Measurements from ENCODE around the gene XRCC4.
"Not testable (repeated sequence)": the region's sequence is repeated elsewhere in the genome, so short reads cannot be mapped to it uniquely, and the experiment has no call there.

XRCC4 gene

DNA sequence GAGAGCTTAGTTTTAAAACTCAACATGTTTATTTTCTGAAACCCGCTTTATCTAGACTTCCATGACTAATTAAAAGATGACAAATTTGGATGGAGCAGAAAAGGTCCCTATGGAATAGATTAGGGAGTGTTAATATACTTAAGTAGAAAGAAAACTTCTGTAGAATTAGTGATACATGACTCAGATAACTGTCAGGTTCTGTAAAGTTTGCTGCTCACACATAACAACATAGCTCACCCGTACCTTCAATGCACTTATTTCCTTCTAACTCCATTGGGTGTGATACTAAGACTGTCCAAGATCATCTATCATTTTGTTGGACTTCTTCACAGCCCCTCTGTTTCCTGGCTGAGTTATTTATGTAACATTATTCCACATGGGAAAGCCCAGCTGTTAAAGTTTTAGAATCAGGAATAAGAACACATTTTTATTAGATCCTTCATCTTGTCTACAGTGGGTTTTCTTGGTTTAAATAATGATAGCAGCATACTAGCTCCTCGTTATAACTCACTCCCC, 27.9 kb upstream of the XRCC4 start:
- H3K4me3 ChIP-seq (ENCODE audit: low read length) = no peak overlapping the region
- no peaks in the 10 kb centered on the region for H3K4me1 ChIP-seq (ENCODE audit: insufficient read depth, low read length)
- no peaks in the 10 kb centered on the region for H3K9me3 ChIP-seq (ENCODE audit: low read length)
- peaks cover 32% of the 10 kb centered on the region for H3K36me3 ChIP-seq (ENCODE audit: insufficient read depth, low read length)
- no peak overlapping the region for H2AFZ ChIP-seq (ENCODE audit: low read depth, low read length)
- no peaks in the 10 kb centered on the region for H3K27me3 ChIP-seq (ENCODE audit: insufficient read depth, low read length)

DNA sequence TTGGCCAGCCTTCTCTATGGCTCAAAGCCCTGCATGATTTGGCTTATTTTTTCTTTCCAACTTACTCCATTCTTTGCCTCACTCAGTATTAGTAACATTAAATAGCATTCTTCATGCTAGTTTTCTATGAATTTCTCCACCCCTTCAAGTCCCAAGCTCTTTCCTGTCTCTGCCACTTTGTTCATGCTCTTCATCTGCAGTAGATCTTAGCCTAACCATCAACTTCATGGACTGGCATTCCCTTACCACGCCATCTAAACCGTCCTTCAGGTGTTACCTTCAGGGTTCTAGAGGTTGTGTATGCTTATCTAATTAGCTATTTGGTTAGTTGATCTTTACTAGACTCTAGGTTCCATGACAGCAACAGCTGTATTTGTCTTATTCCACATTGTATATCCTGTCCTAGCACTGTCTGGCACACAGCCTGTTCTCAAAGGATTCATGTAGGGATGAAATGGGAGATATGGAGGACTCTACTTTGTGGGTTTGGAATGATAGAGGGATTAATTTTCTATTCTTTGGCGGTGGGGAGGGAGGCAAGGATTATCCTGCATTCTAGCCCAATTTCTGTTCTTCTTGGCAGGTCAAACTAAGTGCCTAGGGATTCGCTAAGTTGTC, 26.5 kb upstream of the XRCC4 start:
- no peaks in the 10 kb centered on the region for H3K4me1 ChIP-seq (ENCODE audit: insufficient read depth, low read length)
- peaks cover 42% of the 10 kb centered on the region for H3K36me3 ChIP-seq (ENCODE audit: insufficient read depth, low read length)
- no peaks in the 10 kb centered on the region for H3K9me3 ChIP-seq (ENCODE audit: low read length)
- no peaks in the 10 kb centered on the region for H3K27me3 ChIP-seq (ENCODE audit: insufficient read depth, low read length)
- H3K4me3 ChIP-seq (ENCODE audit: low read length) = no peak overlapping the region
- H2AFZ ChIP-seq (ENCODE audit: low read depth, low read length) = no peak overlapping the region

DNA sequence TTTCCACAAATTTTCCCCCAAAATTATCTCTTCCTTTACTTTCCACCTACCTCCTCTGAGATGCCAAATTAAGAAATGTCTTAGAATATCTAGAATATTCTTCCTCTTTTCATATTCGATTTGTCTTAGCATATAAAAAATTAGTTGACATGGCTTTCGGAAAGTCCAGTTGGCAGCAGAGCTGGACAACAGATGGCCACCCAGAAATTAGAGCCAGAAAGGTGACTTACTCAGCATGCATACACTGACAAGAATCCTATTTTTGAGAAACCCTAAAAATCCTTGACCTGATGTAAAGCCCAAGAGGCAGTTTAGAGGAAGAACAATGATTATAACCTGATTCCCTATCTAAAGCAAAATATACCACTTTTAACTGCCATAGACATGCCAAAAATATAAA, 22.2 kb upstream of the XRCC4 start:
- Histone ChIP-seq H3K4me3 (ENCODE audit: low read length) (no peak overlapping the region), H3K27me3 (ENCODE audit: insufficient read depth, low read length) (no peaks in the 10 kb centered on the region), H2AFZ (ENCODE audit: low read depth, low read length) (no peak overlapping the region), H3K36me3 (ENCODE audit: insufficient read depth, low read length) (peaks cover 69% of the 10 kb centered on the region), H3K9me3 (ENCODE audit: low read length) (no peaks in the 10 kb centered on the region), H3K4me1 (ENCODE audit: insufficient read depth, low read length) (no peaks in the 10 kb centered on the region)

DNA sequence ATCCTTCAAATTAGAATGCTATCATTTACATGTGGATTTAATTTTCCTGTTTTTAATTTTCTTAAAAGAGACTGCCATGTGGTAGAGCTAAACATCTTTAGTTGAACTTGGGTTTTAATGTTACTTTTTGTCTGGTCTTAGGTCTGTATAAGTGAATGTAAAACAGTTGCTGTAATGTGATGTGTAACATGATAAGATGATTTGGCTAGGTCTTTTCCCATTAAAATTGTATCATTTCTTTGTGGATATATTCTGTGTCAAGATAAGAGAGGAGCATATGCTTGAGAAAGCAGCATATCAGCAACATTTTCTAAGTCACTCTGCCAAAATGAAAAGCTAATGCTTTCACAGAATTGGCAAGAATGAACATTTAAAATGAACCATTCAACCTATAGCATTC, 18.6 kb upstream of the XRCC4 start:
- Histone ChIP-seq H3K27me3 (ENCODE audit: insufficient read depth, low read length) (no peaks in the 10 kb centered on the region), H3K4me3 (ENCODE audit: low read length) (no peak overlapping the region), H3K9me3 (ENCODE audit: low read length) (no peaks in the 10 kb centered on the region), H3K4me1 (ENCODE audit: insufficient read depth, low read length) (no peaks in the 10 kb centered on the region), H3K36me3 (ENCODE audit: insufficient read depth, low read length) (peaks cover 62% of the 10 kb centered on the region), H2AFZ (ENCODE audit: low read depth, low read length) (no peak overlapping the region)

DNA sequence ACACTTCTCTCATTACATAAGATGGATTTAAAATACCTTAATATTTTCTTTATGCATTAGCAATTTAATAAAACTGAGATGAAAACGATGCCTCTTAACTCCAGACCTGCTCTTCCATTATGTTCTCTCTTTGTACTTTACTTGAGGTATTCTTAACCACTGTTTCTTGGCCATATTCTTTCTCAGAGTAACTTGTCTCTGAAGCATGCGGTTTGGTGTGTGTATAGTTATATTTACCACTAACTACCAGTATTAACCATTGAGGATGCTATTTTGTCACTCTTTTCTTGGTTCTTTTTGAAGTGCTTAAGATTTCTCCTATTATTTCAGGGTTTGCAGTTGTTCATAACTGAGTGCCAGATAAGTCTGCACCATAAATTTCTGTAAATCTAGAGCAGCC, 18.0 kb upstream of the XRCC4 start:
- peaks cover 58% of the 10 kb centered on the region for H3K36me3 ChIP-seq (ENCODE audit: insufficient read depth, low read length)
- H3K9me3 ChIP-seq (ENCODE audit: low read length) = no peaks in the 10 kb centered on the region
- H3K4me1 ChIP-seq (ENCODE audit: insufficient read depth, low read length) = no peaks in the 10 kb centered on the region
- H3K4me3 ChIP-seq (ENCODE audit: low read length) = no peak overlapping the region
- H2AFZ ChIP-seq (ENCODE audit: low read depth, low read length) = no peak overlapping the region
- no peaks in the 10 kb centered on the region for H3K27me3 ChIP-seq (ENCODE audit: insufficient read depth, low read length)

DNA sequence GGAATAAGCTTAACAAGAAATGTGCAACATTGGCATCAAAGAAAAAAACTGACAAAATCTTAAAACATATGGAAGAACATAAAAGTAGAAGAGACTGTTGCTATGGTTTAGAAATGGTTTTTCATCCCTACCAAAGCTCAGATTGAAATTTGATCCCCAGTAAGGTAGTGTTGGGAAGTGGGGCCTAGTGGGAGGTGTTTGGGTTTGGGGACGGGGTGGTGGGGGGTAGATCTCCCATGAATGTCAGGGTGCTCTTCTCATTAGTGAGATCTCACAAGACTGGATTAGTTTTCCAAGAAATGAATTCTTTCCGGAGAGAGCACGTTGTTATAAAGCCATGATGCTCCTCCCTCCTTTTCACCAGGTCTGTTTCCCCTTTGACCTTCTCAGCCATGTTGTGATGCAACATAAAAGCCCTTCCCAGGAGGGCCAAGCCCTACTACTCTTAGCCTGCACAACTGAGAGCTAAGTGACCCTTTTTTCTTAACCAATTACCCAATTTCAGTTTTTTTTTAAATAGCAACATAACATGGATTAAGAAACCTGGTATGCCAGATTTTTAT, 10.7 kb upstream of the XRCC4 start:
- peaks cover 5% of the 10 kb centered on the region for H3K4me1 ChIP-seq (ENCODE audit: insufficient read depth, low read length)
- H3K4me3 ChIP-seq (ENCODE audit: low read length) = no peak overlapping the region
- H3K36me3 ChIP-seq (ENCODE audit: insufficient read depth, low read length) = peaks cover 18% of the 10 kb centered on the region
- no peaks in the 10 kb centered on the region for H3K27me3 ChIP-seq (ENCODE audit: insufficient read depth, low read length)
- no peak overlapping the region for H2AFZ ChIP-seq (ENCODE audit: low read depth, low read length)
- no peaks in the 10 kb centered on the region for H3K9me3 ChIP-seq (ENCODE audit: low read length)

DNA sequence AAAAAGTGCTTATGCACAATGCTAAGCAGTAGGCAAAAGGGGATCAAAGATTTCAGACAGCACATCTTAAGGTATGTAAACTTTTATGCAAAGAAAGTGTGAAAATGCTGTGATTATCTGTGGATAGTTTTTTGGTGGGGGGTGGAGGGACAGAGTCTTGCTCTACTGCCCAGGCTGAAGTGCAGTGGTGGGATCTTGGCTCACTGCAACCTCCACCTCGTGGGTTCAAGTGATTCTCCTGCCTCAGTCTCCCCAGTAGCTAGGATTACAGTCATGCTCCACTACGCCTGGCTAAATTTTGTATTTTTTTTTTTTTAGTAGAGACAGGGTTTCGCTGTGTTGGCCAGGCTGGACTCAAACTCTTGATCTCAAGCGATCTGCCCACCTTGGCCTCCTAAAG, 10.0 kb upstream of the XRCC4 start:
- not testable (repeated sequence) for H3K9me3 ChIP-seq (ENCODE audit: low read length); H3K27me3 ChIP-seq (ENCODE audit: insufficient read depth, low read length); H2AFZ ChIP-seq (ENCODE audit: low read depth, low read length); H3K4me3 ChIP-seq (ENCODE audit: low read length); H3K4me1 ChIP-seq (ENCODE audit: insufficient read depth, low read length)
- peaks cover 15% of the 10 kb centered on the region for H3K36me3 ChIP-seq (ENCODE audit: insufficient read depth, low read length)

DNA sequence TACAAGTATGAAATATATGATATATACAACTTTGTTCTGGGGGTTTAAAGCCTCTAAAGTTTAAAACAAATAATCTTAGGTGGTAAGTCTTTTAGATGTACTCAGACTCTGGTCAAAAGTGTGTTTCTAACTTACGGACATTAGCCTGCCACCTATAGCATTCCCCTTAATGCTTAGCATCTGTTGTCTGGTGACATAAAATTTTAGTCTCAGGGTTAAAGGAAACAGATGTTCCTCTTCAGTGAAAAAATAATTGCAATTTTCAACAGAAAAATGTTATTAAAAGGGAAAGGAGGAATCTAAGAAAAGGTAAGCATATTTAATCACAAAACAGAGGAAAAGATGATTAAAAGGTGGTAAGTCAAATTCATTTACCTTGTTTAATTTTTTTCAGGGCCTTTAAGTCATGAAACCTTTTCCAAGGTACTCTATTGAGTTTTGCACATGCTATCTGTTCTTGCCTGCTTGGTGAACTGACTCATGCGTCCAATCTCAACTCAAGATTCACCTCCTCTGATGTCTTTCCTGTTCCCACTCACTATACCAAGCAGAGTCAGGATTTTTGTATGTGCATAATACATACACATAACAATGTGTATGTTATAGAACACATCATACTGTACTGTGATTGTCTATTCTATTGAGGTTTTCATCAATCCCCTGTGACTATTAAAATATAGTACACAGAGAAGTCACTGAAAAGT, 8.1 kb upstream of the XRCC4 start:
- Histone ChIP-seq H2AFZ (ENCODE audit: low read depth, low read length) (no peak overlapping the region), H3K27me3 (ENCODE audit: insufficient read depth, low read length) (no peaks in the 10 kb centered on the region), H3K36me3 (ENCODE audit: insufficient read depth, low read length) (peaks cover 12% of the 10 kb centered on the region), H3K4me1 (ENCODE audit: insufficient read depth, low read length) (peaks cover 6% of the 10 kb centered on the region), H3K4me3 (ENCODE audit: low read length) (no peak overlapping the region), H3K9me3 (ENCODE audit: low read length) (no peaks in the 10 kb centered on the region)

DNA sequence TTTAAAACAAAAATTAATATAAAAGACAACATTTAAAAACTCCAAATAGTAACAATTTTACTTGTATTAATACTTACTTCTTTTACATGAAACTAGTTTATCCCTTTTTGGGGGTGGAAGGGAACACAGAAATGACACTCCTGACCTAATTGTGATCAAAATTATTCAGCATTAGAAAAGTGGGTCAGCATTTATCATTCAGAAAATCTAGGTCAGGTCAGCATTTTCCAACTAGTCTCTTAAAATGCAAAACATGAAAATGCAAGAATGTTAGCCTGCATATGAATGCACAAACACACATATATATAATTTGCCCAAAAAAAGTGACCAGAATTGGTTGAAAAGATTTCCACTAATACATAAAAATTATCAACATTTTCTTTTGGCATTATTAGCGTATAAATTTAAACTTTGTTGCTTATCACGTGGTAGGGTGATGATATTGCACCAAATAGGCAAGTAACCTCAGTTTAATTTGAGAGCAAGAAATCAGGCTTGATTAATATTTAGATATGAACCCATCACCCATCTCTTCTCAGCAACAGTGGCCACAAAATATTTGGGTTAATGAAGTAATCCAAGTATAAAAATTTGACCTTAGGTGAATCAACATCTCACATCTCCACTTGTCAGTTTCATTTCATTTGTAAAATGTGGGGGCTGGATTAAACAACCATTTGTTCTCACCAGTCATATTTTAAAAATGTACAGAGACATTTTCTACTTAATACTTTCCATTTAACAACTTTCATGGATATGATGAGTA, 5.9 kb upstream of the XRCC4 start:
- H2AFZ ChIP-seq (ENCODE audit: low read depth, low read length) = no peak overlapping the region
- no peaks in the 10 kb centered on the region for H3K27me3 ChIP-seq (ENCODE audit: insufficient read depth, low read length)
- peaks cover 15% of the 10 kb centered on the region for H3K4me1 ChIP-seq (ENCODE audit: insufficient read depth, low read length)
- H3K36me3 ChIP-seq (ENCODE audit: insufficient read depth, low read length) = peaks cover 10% of the 10 kb centered on the region
- H3K9me3 ChIP-seq (ENCODE audit: low read length) = no peaks in the 10 kb centered on the region
- no peak overlapping the region for H3K4me3 ChIP-seq (ENCODE audit: low read length)

DNA sequence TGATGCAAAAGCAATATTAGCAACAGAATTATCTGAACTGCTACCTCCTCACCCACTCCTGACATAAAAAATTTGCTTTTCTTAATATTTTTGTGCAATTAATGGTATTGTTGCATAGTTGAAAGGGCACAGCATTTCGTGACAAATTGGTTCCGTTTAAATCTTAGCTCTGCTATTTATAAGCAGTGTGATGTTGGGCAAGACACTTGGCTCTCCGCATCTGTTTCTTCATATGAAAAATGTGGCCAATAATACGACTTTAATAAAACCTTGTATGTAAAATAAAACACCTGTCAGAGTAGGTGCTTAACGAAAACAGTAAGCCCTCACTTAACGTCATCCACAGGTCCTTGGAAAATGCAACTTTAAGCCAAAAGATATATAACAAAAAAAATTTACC, 4.4 kb upstream of the XRCC4 start:
- no peak overlapping the region for H3K4me3 ChIP-seq (ENCODE audit: low read length)

DNA sequence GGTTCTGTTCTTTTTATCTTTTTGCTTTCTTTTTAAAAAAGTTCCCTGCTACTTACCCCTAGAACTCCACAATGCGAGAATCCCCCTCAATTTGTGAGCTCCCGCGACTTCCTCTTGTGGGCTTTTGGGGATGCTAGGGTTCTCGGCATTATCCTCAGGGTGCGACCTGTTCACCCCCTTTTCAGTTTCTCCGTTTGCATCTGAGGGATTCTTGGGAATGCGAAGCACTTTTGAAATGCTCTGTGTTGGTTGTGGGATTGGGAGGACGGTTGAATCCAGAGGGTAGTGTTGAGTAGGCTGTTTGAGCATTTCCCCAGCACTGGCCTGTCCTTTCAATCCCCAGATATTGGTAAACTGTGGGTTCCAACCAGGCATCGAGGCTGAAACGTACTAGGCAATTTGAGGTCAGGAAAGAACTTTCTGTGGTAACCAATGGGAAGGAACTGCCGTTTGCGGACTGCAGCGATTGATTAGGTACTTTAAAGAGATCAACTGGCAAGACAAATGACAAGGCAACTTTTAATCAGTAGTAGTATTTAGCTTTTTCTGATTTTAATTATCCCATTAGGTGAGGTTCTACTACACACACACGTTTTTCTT, 415 bp downstream of the XRCC4 start:
- Histone ChIP-seq H3K4me3 (ENCODE audit: low read length) (peak overlapping the region; percentile 81), H3K36me3 (ENCODE audit: insufficient read depth, low read length) (peaks cover 4% of the 10 kb centered on the region), H3K9me3 (ENCODE audit: low read length) (peaks cover 1% of the 10 kb centered on the region), H3K4me1 (ENCODE audit: insufficient read depth, low read length) (peaks cover 18% of the 10 kb centered on the region), H3K27me3 (ENCODE audit: insufficient read depth, low read length) (no peaks in the 10 kb centered on the region), H2AFZ (ENCODE audit: low read depth, low read length) (peak overlapping the region; percentile 85)

More for the DNA sequence above, 4.4 kb upstream of the XRCC4 start:
- no peak overlapping the region for H2AFZ ChIP-seq (ENCODE audit: low read depth, low read length)
- H3K36me3 ChIP-seq (ENCODE audit: insufficient read depth, low read length) = peaks cover 9% of the 10 kb centered on the region
- H3K4me1 ChIP-seq (ENCODE audit: insufficient read depth, low read length) = peaks cover 16% of the 10 kb centered on the region
- H3K27me3 ChIP-seq (ENCODE audit: insufficient read depth, low read length) = no peaks in the 10 kb centered on the region
- H3K9me3 ChIP-seq (ENCODE audit: low read length) = no peaks in the 10 kb centered on the region

DNA sequence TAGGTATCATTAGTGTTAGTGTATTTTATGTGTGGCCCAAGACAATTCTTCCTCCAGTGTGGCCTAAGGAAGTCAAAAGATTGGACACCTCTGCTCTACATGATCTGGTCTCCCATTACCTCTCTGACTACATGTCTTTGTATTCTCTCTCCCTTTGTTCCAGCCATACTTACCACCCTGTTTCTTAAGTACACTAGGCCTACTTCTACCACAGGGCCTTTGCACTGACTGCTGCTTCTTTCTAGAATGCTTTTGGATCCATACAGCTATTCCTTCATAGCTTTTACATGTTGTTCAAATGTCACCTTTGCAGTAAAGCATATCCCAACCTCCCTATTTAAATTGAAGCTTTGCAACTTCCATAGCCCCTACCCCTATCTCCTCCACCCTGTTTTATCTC, 5.4 kb downstream of the XRCC4 start:
- Histone ChIP-seq H2AFZ (ENCODE audit: low read depth, low read length) (no peak overlapping the region), H3K4me1 (ENCODE audit: insufficient read depth, low read length) (peaks cover 9% of the 10 kb centered on the region), H3K27me3 (ENCODE audit: insufficient read depth, low read length) (no peaks in the 10 kb centered on the region), H3K4me3 (ENCODE audit: low read length) (no peak overlapping the region), H3K9me3 (ENCODE audit: low read length) (peaks cover 2% of the 10 kb centered on the region), H3K36me3 (ENCODE audit: insufficient read depth, low read length) (no peaks in the 10 kb centered on the region)

DNA sequence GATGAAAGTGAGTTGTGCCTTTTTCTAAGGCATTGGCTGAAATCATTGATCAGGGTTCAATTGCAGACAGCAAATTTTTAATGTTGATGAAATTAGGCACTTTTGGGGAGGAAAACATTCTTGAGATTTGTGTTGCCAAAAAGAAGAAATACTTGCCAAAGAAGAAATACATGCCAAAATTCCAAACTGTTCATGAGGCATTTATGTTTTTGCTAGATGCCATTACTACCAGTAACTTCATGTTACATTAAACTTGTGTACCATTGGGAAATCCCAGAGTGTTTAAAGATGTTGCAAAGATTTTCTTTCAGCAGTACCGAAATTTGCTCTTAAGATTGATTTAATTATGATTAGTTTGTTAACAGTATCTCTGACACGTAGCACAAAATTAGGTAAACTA, 7.0 kb downstream of the XRCC4 start:
- no peak overlapping the region for H3K4me3 ChIP-seq (ENCODE audit: low read length)
- H3K9me3 ChIP-seq (ENCODE audit: low read length) = peaks cover 2% of the 10 kb centered on the region
- H3K27me3 ChIP-seq (ENCODE audit: insufficient read depth, low read length) = no peaks in the 10 kb centered on the region
- no peaks in the 10 kb centered on the region for H3K36me3 ChIP-seq (ENCODE audit: insufficient read depth, low read length)
- H2AFZ ChIP-seq (ENCODE audit: low read depth, low read length) = no peak overlapping the region
- no peaks in the 10 kb centered on the region for H3K4me1 ChIP-seq (ENCODE audit: insufficient read depth, low read length)

Measured in neuron (in vitro differentiated cells).